Loucy (cell line): ENCODE measurements around the gene SLC16A5.

Source experiments
- H2AFZ ChIP-seq: fragments of 200-600 bp; sonication (generic); 2 replicates; pipeline ENCODE4 v1.6.0; 2016; ENCODE audit warnings: antibody characterized with exemption, mild to moderate bottlenecking, low read length, moderate library complexity
- H3F3A ChIP-seq: fragments of 200-600 bp; 2 replicates; pipeline ENCODE4 v1.6.0; 2016; ENCODE audit warnings: antibody characterized with exemption, low read depth, mild to moderate bottlenecking
- H3K27me3 ChIP-seq: fragments of 200-600 bp; sonication (generic); 2 replicates; pipeline ENCODE4 v1.6.1; 2014; ENCODE audit warnings: low read length, mild to moderate bottlenecking; ENCODE audit not compliant: insufficient read depth, poor library complexity, severe bottlenecking
- H3K36me3 ChIP-seq: fragments of 200-600 bp; sonication (generic); 2 replicates; pipeline ENCODE4 v1.6.1; 2016; ENCODE audit warnings: low read length; ENCODE audit not compliant: insufficient read depth
- H3K4me1 ChIP-seq: fragments of 200-600 bp; sonication (generic); 2 replicates; pipeline ENCODE4 v1.5.1; 2014; ENCODE audit warnings: low read length, mild to moderate bottlenecking; ENCODE audit not compliant: insufficient read depth, poor library complexity, severe bottlenecking
- H3K4me2 ChIP-seq: fragments of 200-600 bp; sonication (generic); 2 replicates; pipeline ENCODE4 v1.6.0; 2014; ENCODE audit warnings: antibody characterized with exemption, low read length, low read depth, mild to moderate bottlenecking; ENCODE audit not compliant: poor library complexity, severe bottlenecking
- H3K4me3 ChIP-seq: fragments of 200-600 bp; sonication (generic); 2 replicates; pipeline ENCODE4 v1.5.1; 2014; ENCODE audit warnings: low read length, mild to moderate bottlenecking, mixed read lengths; ENCODE audit not compliant: poor library complexity, severe bottlenecking
- H3K79me2 ChIP-seq: fragments of 200-600 bp; sonication (generic); 2 replicates; pipeline ENCODE4 v1.6.1; 2014; ENCODE audit warnings: low read length; ENCODE audit not compliant: insufficient read depth
- H3K9ac ChIP-seq: fragments of 200-600 bp; sonication (generic); 2 replicates; pipeline ENCODE4 v1.6.0; 2014; ENCODE audit warnings: mild to moderate bottlenecking, low read depth, low read length, moderate library complexity; ENCODE audit not compliant: poor library complexity, severe bottlenecking
- H3K9me2 ChIP-seq: fragments of 200-600 bp; sonication (generic); replicated peaks from 2 replicates; pipeline ENCODE4 v1.6.1; 2016; ENCODE audit warnings: low read depth, low read length, mixed read lengths
- H3K9me3 ChIP-seq: fragments of 200-600 bp; sonication (generic); 2 replicates; pipeline ENCODE4 v1.6.1; 2014; ENCODE audit warnings: mild to moderate bottlenecking, antibody characterized with exemption, low read length, low read depth; ENCODE audit not compliant: insufficient read depth
- H4K20me1 ChIP-seq: fragments of 200-600 bp; sonication (generic); 2 replicates; pipeline ENCODE4 v1.6.0; 2014; ENCODE audit warnings: antibody characterized with exemption, low read length, mild to moderate bottlenecking; ENCODE audit not compliant: insufficient read depth, poor library complexity, severe bottlenecking
- CTCF ChIP-seq: fragments of 200-600 bp; sonication (generic); conservative IDR thresholded peaks from 2 replicates; pipeline ENCODE4 v1.5.1; 2014; ENCODE audit warnings: mild to moderate bottlenecking, antibody characterized with exemption, low read length
- EZH2phosphoT487 ChIP-seq: fragments of 200-600 bp; IDR thresholded peaks from 2 replicates; pipeline ENCODE4 v1.6.1; 2018; ENCODE audit warnings: antibody characterized with exemption, mild to moderate bottlenecking, moderate library complexity, borderline replicate concordance

SLC16A5 gene

GRCh38 chr17:75147878-75148546, 60.3 kb downstream of the SLC16A5 start:
- H3K9ac ChIP-seq = peak overlapping the region; percentile 3

GRCh38 chr17:75151930-75152329, 64.2 kb downstream of the SLC16A5 start:
- TF ChIP-seq CTCF (no peak), EZH2phosphoT487 (no peak)
- Histone ChIP-seq H3K36me3 (peaks cover 21% of the 10 kb centered on the region; the same call in 1 of the 2 replicates), H3F3A (no peaks in the 10 kb centered on the region), H3K79me2 (peaks cover 73% of the 10 kb centered on the region), H3K4me1 (peaks cover 50% of the 10 kb centered on the region), H3K4me3 (peak overlapping the region; percentile 92), H3K27me3 (no peaks in the 10 kb centered on the region), H3K9me2 (no peaks in the 10 kb centered on the region), H3K9ac (peak overlapping the region; percentile 96), H2AFZ (no peak overlapping the region), H3K4me2 (peak overlapping the region; percentile 85), H3K9me3 (no peaks in the 10 kb centered on the region), H4K20me1 (peaks cover 66% of the 10 kb centered on the region)

More at GRCh38 chr17:75147878-75148546, 60.3 kb downstream of the SLC16A5 start:
- Histone ChIP-seq H3K36me3 (peaks cover 60% of the 10 kb centered on the region), H3K79me2 (peaks cover 95% of the 10 kb centered on the region), H3F3A (no peaks in the 10 kb centered on the region), H2AFZ (no peak overlapping the region), H3K9me2 (no peaks in the 10 kb centered on the region), H3K4me3 (peak overlapping the region; percentile 54), H3K4me2 (peak overlapping the region; percentile 85), H3K27me3 (no peaks in the 10 kb centered on the region), H4K20me1 (peaks cover 68% of the 10 kb centered on the region), H3K9me3 (no peaks in the 10 kb centered on the region), H3K4me1 (peaks cover 40% of the 10 kb centered on the region)
- TF ChIP-seq CTCF = no peak
- TF ChIP-seq EZH2phosphoT487 = no peak

DNA sequence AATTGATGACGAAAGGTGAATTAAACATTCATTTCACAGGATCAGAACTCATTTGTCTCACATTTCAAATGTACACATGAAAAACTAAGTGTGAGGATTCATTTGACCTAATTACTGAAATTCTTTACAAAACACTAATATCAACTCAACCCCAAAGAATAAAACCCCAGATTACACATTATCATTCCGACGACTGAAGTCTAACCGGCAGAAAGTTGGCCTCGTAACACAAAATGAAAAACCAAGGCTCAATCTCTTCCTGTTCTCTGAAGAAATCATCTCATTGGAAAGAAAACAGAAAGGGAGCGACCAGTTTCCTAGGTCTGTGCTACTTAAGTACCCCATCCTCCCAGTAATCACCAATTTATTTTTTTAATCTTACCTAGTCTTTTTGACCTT, 64.8 kb downstream of the SLC16A5 start:
- Histone ChIP-seq H3K36me3 (peaks cover 15% of the 10 kb centered on the region; the same call in 1 of the 2 replicates), H3K4me1 (peaks cover 46% of the 10 kb centered on the region)

More for the DNA sequence above, 64.8 kb downstream of the SLC16A5 start:
- Histone ChIP-seq H3K27me3 (no peaks in the 10 kb centered on the region), H3K9ac (peak overlapping the region; percentile 96), H3K9me3 (no peaks in the 10 kb centered on the region), H3F3A (no peaks in the 10 kb centered on the region), H3K79me2 (peaks cover 68% of the 10 kb centered on the region), H2AFZ (no peak overlapping the region), H3K4me2 (peak overlapping the region; percentile 85), H4K20me1 (peaks cover 60% of the 10 kb centered on the region), H3K9me2 (no peaks in the 10 kb centered on the region), H3K4me3 (peak overlapping the region; percentile 92)
- TF ChIP-seq CTCF = no peak
- TF ChIP-seq EZH2phosphoT487 = no peak
